ENCODE data around the gene BMP6. TPM values are rescaled to one million over a fixed set of nuclear protein-coding genes. Genes with fewer than 3 reads are reported as not detected.

Gene BMP6
- total and polyA plus RNA-seq, 10 of the 15 experiments (the other 5 are each of a cell fraction or from before 2014, with no cell fraction given), result 0.02 to 0.15 (median 0.05) TPM; not detected in 5

GRCh38 chr6:7677229-7677628 lies 48.7 kb upstream of the BMP6 start:
- intact Hi-C loops (cut with micrococcal nuclease; ENCODE audit: unreplicated experiment) (no loop called here), in situ Hi-C loops (cut with MboI) (no loop called here)
- no TSS peak for BruUV-seq (replicated peaks)
- RAD21 ChIA-PET (ENCODE audit: unreplicated experiment), result no interaction called here
- H3K27ac ChIP-seq (ENCODE audit: control insufficient read depth, insufficient read depth), result no peak overlapping the region
- H3K9me3 ChIP-seq (replicated peaks; ENCODE audit: control insufficient read depth, insufficient read depth, low read length), result no peaks in the 10 kb centered on the region
- H2AFZ ChIP-seq (ENCODE audit: control insufficient read depth, low read depth, low read length), result no peak overlapping the region
- 14% methylated on average over 5 of the region's 5 CpGs for WGBS (ENCODE audit: insufficient coverage, insufficient replicate concordance, low lambda C conversion rate, missing lambda C conversion rate)
- FAIRE-seq (no peak), ATAC-seq (no peak), DNase-seq (ENCODE audit: low read depth, low spot score) (no peak)
- SMC1A ChIA-PET (ENCODE audit: uncharacterized antibody, unreplicated experiment), result no interaction called here
- no peaks in the 10 kb centered on the region for H4K20me1 ChIP-seq (ENCODE audit: control insufficient read depth, insufficient read depth)
- no peaks in the 10 kb centered on the region for H3K4me1 ChIP-seq (ENCODE audit: control insufficient read depth, insufficient read depth, low read length)
- POLR2A ChIA-PET, result interaction anchor here (0.5 kb wide), 1 partner anchor 549 kb away, joined by 4 read pairs; no protein-coding TSS in a partner anchor
- CTCF ChIA-PET, result no interaction called here
- H3K4me3 ChIP-seq, result no peak overlapping the region
- H3K27me3 ChIP-seq (replicated peaks in 1 of 2; ENCODE audit: control insufficient read depth in 2 of 2, insufficient read depth in 2 of 2, low read length in 1 of 2), result peaks cover 0 to 3% of the 10 kb centered on the region in 2 experiments; a peak in 3 of 4 replicates
- no peaks in the 10 kb centered on the region for H3K36me3 ChIP-seq (ENCODE audit: control insufficient read depth in 2 of 2, insufficient read depth in 2 of 2, low read length in 1 of 2)
- TF ChIP-seq CBX5 (IDR thresholded peaks at IDR 0.05; ENCODE audit: low read depth) (no peak), ZBED1 (IDR thresholded peaks at IDR 0.05; ENCODE audit: borderline replicate concordance) (no peak), KAT2A (conservative IDR thresholded peaks at IDR 0.05; ENCODE audit: control insufficient read depth, low read depth, low read length) (no peak), ZSCAN29 (IDR thresholded peaks at IDR 0.05) (no peak), BHLHE40 (IDR thresholded peaks at IDR 0.05; ENCODE audit: borderline replicate concordance in 1 of 2, low read depth in 2 of 2, low read length in 1 of 2) (no peak)
- TF ChIP-seq, protein P1, sequence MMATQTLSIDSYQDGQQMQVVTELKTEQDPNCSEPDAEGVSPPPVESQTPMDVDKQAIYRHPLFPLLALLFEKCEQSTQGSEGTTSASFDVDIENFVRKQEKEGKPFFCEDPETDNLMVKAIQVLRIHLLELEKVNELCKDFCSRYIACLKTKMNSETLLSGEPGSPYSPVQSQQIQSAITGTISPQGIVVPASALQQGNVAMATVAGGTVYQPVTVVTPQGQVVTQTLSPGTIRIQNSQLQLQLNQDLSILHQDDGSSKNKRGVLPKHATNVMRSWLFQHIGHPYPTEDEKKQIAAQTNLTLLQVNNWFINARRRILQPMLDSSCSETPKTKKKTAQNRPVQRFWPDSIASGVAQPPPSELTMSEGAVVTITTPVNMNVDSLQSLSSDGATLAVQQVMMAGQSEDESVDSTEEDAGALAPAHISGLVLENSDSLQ (IDR thresholded peaks at IDR 0.05), result no peak
- no peak overlapping the region for H3K9ac ChIP-seq (ENCODE audit: control insufficient read depth, insufficient read depth, low read length)
- H3K4me2 ChIP-seq (ENCODE audit: control insufficient read depth, insufficient read depth), result no peak overlapping the region
- H3K79me2 ChIP-seq (ENCODE audit: control insufficient read depth, insufficient read depth, low read length), result no peaks in the 10 kb centered on the region

GRCh38 chr6:7680393-7681075 lies 45.4 kb upstream of the BMP6 start:
- FAIRE-seq, result no peak
- H3K79me2 ChIP-seq (ENCODE audit: control insufficient read depth, insufficient read depth, low read length), result no peaks in the 10 kb centered on the region
- POLR2A ChIA-PET, result no interaction called here
- no peaks in the 10 kb centered on the region for H3K9me3 ChIP-seq (replicated peaks; ENCODE audit: control insufficient read depth, insufficient read depth, low read length)
- WGBS (ENCODE audit: insufficient coverage, insufficient replicate concordance, low lambda C conversion rate, missing lambda C conversion rate), result 53% methylated on average over 12 of the region's 12 CpGs
- in situ Hi-C loops (cut with MboI), result no loop called here
- no peak for TF ChIP-seq RAD51 (IDR thresholded peaks at IDR 0.05)
- TF ChIP-seq, protein P2, sequence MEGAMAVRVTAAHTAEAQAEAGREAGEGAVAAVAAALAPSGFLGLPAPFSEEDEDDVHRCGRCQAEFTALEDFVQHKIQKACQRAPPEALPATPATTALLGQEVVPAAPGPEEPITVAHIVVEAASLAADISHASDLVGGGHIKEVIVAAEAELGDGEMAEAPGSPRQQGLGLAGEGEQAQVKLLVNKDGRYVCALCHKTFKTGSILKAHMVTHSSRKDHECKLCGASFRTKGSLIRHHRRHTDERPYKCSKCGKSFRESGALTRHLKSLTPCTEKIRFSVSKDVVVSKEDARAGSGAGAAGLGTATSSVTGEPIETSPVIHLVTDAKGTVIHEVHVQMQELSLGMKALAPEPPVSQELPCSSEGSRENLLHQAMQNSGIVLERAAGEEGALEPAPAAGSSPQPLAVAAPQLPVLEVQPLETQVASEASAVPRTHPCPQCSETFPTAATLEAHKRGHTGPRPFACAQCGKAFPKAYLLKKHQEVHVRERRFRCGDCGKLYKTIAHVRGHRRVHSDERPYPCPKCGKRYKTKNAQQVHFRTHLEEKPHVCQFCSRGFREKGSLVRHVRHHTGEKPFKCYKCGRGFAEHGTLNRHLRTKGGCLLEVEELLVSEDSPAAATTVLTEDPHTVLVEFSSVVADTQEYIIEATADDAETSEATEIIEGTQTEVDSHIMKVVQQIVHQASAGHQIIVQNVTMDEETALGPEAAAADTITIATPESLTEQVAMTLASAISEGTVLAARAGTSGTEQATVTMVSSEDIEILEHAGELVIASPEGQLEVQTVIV (IDR thresholded peaks at IDR 0.05; ENCODE audit: borderline replicate concordance, partially characterized antibody), result no peak
- TF ChIP-seq FOXM1 (IDR thresholded peaks at IDR 0.05; ENCODE audit: low read depth, low read length), result no peak
- TF ChIP-seq MEF2A (IDR thresholded peaks at IDR 0.05; ENCODE audit: insufficient read depth, low read depth, low read length), result no peak
- ATAC-seq, result no peak
- no peak overlapping the region for H3K4me2 ChIP-seq (ENCODE audit: control insufficient read depth, insufficient read depth)
- DNase-seq (ENCODE audit: low read depth, low spot score), result no peak
- CTCF ChIA-PET, result no interaction called here
- no peaks in the 10 kb centered on the region for H4K20me1 ChIP-seq (ENCODE audit: control insufficient read depth, insufficient read depth)
- H3K27me3 ChIP-seq (replicated peaks in 1 of 2; ENCODE audit: control insufficient read depth in 2 of 2, insufficient read depth in 2 of 2, low read length in 1 of 2), result no peaks in the 10 kb centered on the region; a peak in 3 of 4 replicates
- no peak overlapping the region for H3K4me3 ChIP-seq
- H2AFZ ChIP-seq (ENCODE audit: control insufficient read depth, low read depth, low read length), result no peak overlapping the region
- intact Hi-C loops (cut with micrococcal nuclease; ENCODE audit: unreplicated experiment), result no loop called here
- SMC1A ChIA-PET (ENCODE audit: uncharacterized antibody, unreplicated experiment), result no interaction called here
- BruUV-seq (replicated peaks), result no TSS peak
- H3K4me1 ChIP-seq (ENCODE audit: control insufficient read depth, insufficient read depth, low read length), result no peaks in the 10 kb centered on the region
- no peak overlapping the region for H3K27ac ChIP-seq (ENCODE audit: control insufficient read depth, insufficient read depth)
- H3K9ac ChIP-seq (ENCODE audit: control insufficient read depth, insufficient read depth, low read length), result no peak overlapping the region
- H3K36me3 ChIP-seq (ENCODE audit: control insufficient read depth in 2 of 2, insufficient read depth in 2 of 2, low read length in 1 of 2), result no peaks in the 10 kb centered on the region
- RAD21 ChIA-PET (ENCODE audit: unreplicated experiment), result no interaction called here
